ENCODE data around the gene MRPS2. TPM values are rescaled to one million over a fixed set of nuclear protein-coding genes. Genes with fewer than 3 reads are reported as not detected.

The MRPS2 gene
- total and polyA plus RNA-seq, 9 of the 15 experiments (the other 6 are each of a cell fraction or from before 2014, with no cell fraction given) = 8.0 to 167 (median 81.3) TPM

GRCh38 chr9:135456436-135457104, 43.9 kb upstream of the MRPS2 start:
- Histone ChIP-seq H3K4me1 (replicated peaks in 1 of 2; ENCODE audit: control insufficient read depth in 2 of 2, insufficient read depth in 2 of 2, low read length in 2 of 2) (peaks cover 5 to 9% of the 10 kb centered on the region in 2 experiments; a peak in 2 of 5 replicates), H3K79me2 (ENCODE audit: control insufficient read depth, insufficient read depth, low read length) (no peaks in the 10 kb centered on the region), H3K4me2 (ENCODE audit: insufficient read depth, low read length) (no peak overlapping the region; the same call in 1 of the 2 replicates), H2AFZ (ENCODE audit: low read depth, low read length) (peak overlapping the region; percentile 72), H3K9me1 (ENCODE audit: control insufficient read depth, insufficient read depth, low read length) (no peaks in the 10 kb centered on the region), H3K36me3 (ENCODE audit: control insufficient read depth, insufficient read depth, low read length) (no peaks in the 10 kb centered on the region), H3K27me3 (ENCODE audit: control insufficient read depth in 2 of 2, insufficient read depth in 2 of 2, low read length in 2 of 2) (no peaks in the 10 kb centered on the region), H3K9ac (ENCODE audit: insufficient read depth in 1 of 2, low read depth in 2 of 2, low read length in 2 of 2) (peak overlapping the region in 1 of 2 experiments; percentile 60; a peak in 2 of 4 replicates), H3K4me3 (no peak overlapping the region), H3K27ac (ENCODE audit: extremely low read depth, low read depth, low read length) (peak overlapping the region; percentile 29; the same call in 1 of the 3 replicates), H3K9me3 (replicated peaks; ENCODE audit: control insufficient read depth, insufficient read depth, low read depth, low read length) (no peaks in the 10 kb centered on the region), H4K20me1 (replicated peaks; ENCODE audit: control insufficient read depth, insufficient read depth, low read length) (no peaks in the 10 kb centered on the region)
- BruUV-seq (replicated peaks) = no TSS peak
- ATAC-seq = peak; percentile 73
- intact Hi-C loops (cut with micrococcal nuclease) (no loop called here), in situ Hi-C loops (cut with MboI) (no loop called here)
- POLR2A ChIA-PET = interaction anchor here (2.1 kb wide), 1 partner anchor 12 kb away, joined by 11 read pairs; no protein-coding TSS in a partner anchor
- CTCF ChIA-PET (ENCODE audit: low intra/inter-chr PET ratio) = interaction anchor here (0.6 kb wide), 1 partner anchor 26 kb away, joined by 5 read pairs; no protein-coding TSS in a partner anchor
- WGBS (ENCODE audit: insufficient coverage, low coverage, missing lambda C conversion rate) = 48% methylated on average over 19 of the region's 19 CpGs
- peak in 1 of 4 experiments; percentile 36 for DNase-seq (ENCODE audit: extremely low read depth in 1 of 4, low spot score in 3 of 4)
- peak; percentile 42 for FAIRE-seq
- TF ChIP-seq RAD21 (CRISPR knock-in tag; conservative IDR thresholded peaks at IDR 0.05 in 1 of 2, IDR thresholded peaks at IDR 0.05 in 1 of 2) (0 out of 4 replicates have a peak, but pooled peaks of 1 of the 2 experiments have one; percentile 14), MEIS2 (IDR thresholded peaks at IDR 0.05; ENCODE audit: partially characterized antibody) (peak; percentile 7), SOX6 (IDR thresholded peaks at IDR 0.05) (peak; percentile 53; the same call in 1 of the 2 replicates), KAT2B (IDR thresholded peaks at IDR 0.05; ENCODE audit: low read depth, low read length) (no peak), NFE2 (IDR thresholded peaks at IDR 0.05; ENCODE audit: low read depth) (peak; percentile 30; the same call in 1 of the 2 replicates), PCBP2 (IDR thresholded peaks at IDR 0.05; ENCODE audit: low read depth, low read length, poor library complexity, severe bottlenecking) (peak; percentile 18), REST (IDR thresholded peaks at IDR 0.05; ENCODE audit: borderline replicate concordance) (0 out of 2 replicates have a peak, but pooled peaks have one; percentile 10), REST (CRISPR knock-in tag; IDR thresholded peaks at IDR 0.05; ENCODE audit: low read depth) (no peak), ZNF449 (CRISPR knock-in tag; IDR thresholded peaks at IDR 0.05) (no peak)
